Fibroblast of lung (primary cell): ENCODE data around the gene KLHL1. TPM values are rescaled to one million over a fixed set of nuclear protein-coding genes. Genes with fewer than 3 reads are reported as not detected.

ENCODE experiments used
- DNase-seq, 2 donors: peaks; one replicate each; pipeline versions ENCODE4 v3.0.0 to v3.0.0-alpha.2; 2010; ENCODE audit warnings: low read depth in 2 of 2
- H2AFZ ChIP-seq: 2 replicates; pipeline ENCODE4 v1.5.1; 2012; ENCODE audit warnings: low read length, control low read depth, inconsistent platforms
- H3K27ac ChIP-seq: 2 replicates; pipeline ENCODE4 v1.5.1; 2011; ENCODE audit warnings: low read length, control low read depth; ENCODE audit not compliant: insufficient read depth
- H3K27me3 ChIP-seq: 2 replicates; pipeline ENCODE4 v1.5.1; 2011; ENCODE audit warnings: mild to moderate bottlenecking, low read length; ENCODE audit not compliant: control insufficient read depth, insufficient read depth
- H3K36me3 ChIP-seq: 2 replicates; pipeline ENCODE4 v1.5.1; 2011; ENCODE audit warnings: low read length; ENCODE audit not compliant: control insufficient read depth, insufficient read depth
- H3K4me1 ChIP-seq: 2 replicates; pipeline ENCODE4 v1.5.1; 2011; ENCODE audit warnings: low read length; ENCODE audit not compliant: control insufficient read depth, insufficient read depth; ENCODE audit errors: extremely low read depth
- H3K4me2 ChIP-seq: 2 replicates; pipeline ENCODE4 v1.5.1; 2011; ENCODE audit warnings: low read length, control low read depth; ENCODE audit not compliant: insufficient read depth; ENCODE audit errors: extremely low read depth
- H3K4me3 ChIP-seq, 4 experiments: fragments of 200-600 bp in 1 of 4; sonication (generic) in 1 of 4; replicated peaks in 1 of 4; 2 replicates each; pipeline ENCODE4 v1.5.1; 2011 to 2016; ENCODE audit warnings: low read length in 4 of 4, low read depth in 3 of 4, mild to moderate bottlenecking in 3 of 4, control low read depth in 2 of 4, inconsistent platforms in 1 of 4, mixed read lengths in 1 of 4; ENCODE audit not compliant: insufficient read depth in 1 of 4; ENCODE audit errors: control extremely low read depth in 1 of 4
- H3K79me2 ChIP-seq: 2 replicates; pipeline ENCODE4 v1.5.1; 2012; ENCODE audit warnings: mild to moderate bottlenecking, low read length, inconsistent platforms; ENCODE audit not compliant: control insufficient read depth, insufficient read depth
- H3K9ac ChIP-seq: 2 replicates; pipeline ENCODE4 v1.5.1; 2011; ENCODE audit warnings: mild to moderate bottlenecking, low read length, control low read depth; ENCODE audit not compliant: insufficient read depth
- H3K9me3 ChIP-seq: 2 replicates; pipeline ENCODE4 v1.5.1; 2012; ENCODE audit warnings: low read depth, low read length; ENCODE audit not compliant: control insufficient read depth, insufficient read depth
- H4K20me1 ChIP-seq: 2 replicates; pipeline ENCODE4 v1.5.1; 2011; ENCODE audit warnings: low read length; ENCODE audit not compliant: control insufficient read depth, insufficient read depth; ENCODE audit errors: extremely low read depth
- CTCF ChIP-seq, 2 donors: IDR thresholded peaks in 1 of 2; conservative IDR thresholded peaks in 1 of 2; 1 replicate in 1 of 2; 2 replicates in 1 of 2; pipeline ENCODE4 v1.5.1; 2011 to 2012; ENCODE audit warnings: low read length in 2 of 2, control low read depth in 1 of 2, inconsistent platforms in 1 of 2, low read depth in 1 of 2, mild to moderate bottlenecking in 1 of 2
- EZH2 ChIP-seq: IDR thresholded peaks from 2 replicates; pipeline ENCODE4 v1.5.1; 2012; ENCODE audit warnings: low read length, control low read depth, mild to moderate bottlenecking; ENCODE audit errors: missing control alignments
- polyA plus RNA-seq, 2 donors: library from polyadenylated mRNA; depleted of rRNA in 1 of 2; stranded (reverse) in 1 of 2; unstranded in 1 of 2; fragments of >200 nt; gene quantifications; 2 replicates each; pipeline ENCODE4 v1.2.1, GENCODE V29; 2011 to 2012; ENCODE audit warnings: missing spikeins in 1 of 2
- total RNA-seq: library from RNA; depleted of rRNA; stranded (reverse); fragments of >200 nt; gene quantifications from 2 replicates; pipeline ENCODE4 v1.2.1, GENCODE V29; 2014

Gene KLHL1
- total and polyA plus RNA-seq, 2 donors (not counting 1 experiment from before 2014, with no cell fraction given): not detected

DNA sequence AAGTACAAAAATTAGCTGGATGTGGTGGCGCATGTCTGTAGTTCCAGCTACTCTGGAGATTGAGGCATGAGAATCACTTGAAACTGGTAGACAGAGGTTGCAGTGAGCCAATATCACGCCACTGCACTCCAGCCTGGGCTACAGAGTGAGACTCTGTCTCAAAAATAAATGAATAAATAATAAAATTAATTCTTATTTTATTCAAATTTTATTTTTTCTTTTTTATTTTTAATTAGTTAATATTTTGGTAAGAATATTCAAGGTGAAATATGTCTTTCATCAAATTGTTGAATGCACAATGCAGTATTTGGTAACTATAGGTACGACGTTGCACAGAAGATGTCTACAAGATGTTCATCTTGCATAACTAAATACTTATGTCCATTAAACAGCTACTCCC is 111.2 kb downstream of the KLHL1 start:
- H4K20me1 ChIP-seq: no peaks in the 10 kb centered on the region
- H3K9me3 ChIP-seq: no peaks in the 10 kb centered on the region
- DNase-seq: no peak
- no peaks in the 10 kb centered on the region for H3K36me3 ChIP-seq
- H3K27me3 ChIP-seq: no peaks in the 10 kb centered on the region
- no peak overlapping the region for H3K4me2 ChIP-seq
- no peaks in the 10 kb centered on the region for H3K4me1 ChIP-seq
- TF ChIP-seq CTCF (conservative IDR thresholded peaks at IDR 0.05 in 1 of 2, IDR thresholded peaks at IDR 0.05 in 1 of 2; ENCODE audit: low read depth in 1 of 2, low read length in 2 of 2) (no peak), EZH2 (no peak)
- no peak overlapping the region for H2AFZ ChIP-seq
- H3K4me3 ChIP-seq: no peak overlapping the region
- H3K9ac ChIP-seq: no peak overlapping the region
- no peaks in the 10 kb centered on the region for H3K79me2 ChIP-seq
- no peak overlapping the region for H3K27ac ChIP-seq

GRCh38 chr13:69980799-69981198 is 127.5 kb downstream of the KLHL1 start:
- H2AFZ ChIP-seq: no peak overlapping the region
- TF ChIP-seq EZH2 (no peak), CTCF (conservative IDR thresholded peaks at IDR 0.05 in 1 of 2, IDR thresholded peaks at IDR 0.05 in 1 of 2; ENCODE audit: low read depth in 1 of 2, low read length in 2 of 2) (no peak)
- H3K4me1 ChIP-seq: no peaks in the 10 kb centered on the region
- H3K79me2 ChIP-seq: no peaks in the 10 kb centered on the region
- no peak overlapping the region for H3K4me3 ChIP-seq
- H4K20me1 ChIP-seq: no peaks in the 10 kb centered on the region
- no peak overlapping the region for H3K9ac ChIP-seq
- no peaks in the 10 kb centered on the region for H3K36me3 ChIP-seq
- DNase-seq: no peak
- no peak overlapping the region for H3K27ac ChIP-seq
- no peaks in the 10 kb centered on the region for H3K9me3 ChIP-seq
- no peaks in the 10 kb centered on the region for H3K27me3 ChIP-seq
- H3K4me2 ChIP-seq: no peak overlapping the region

GRCh38 chr13:69975496-69975895 is 132.8 kb downstream of the KLHL1 start:
- no peak overlapping the region for H2AFZ ChIP-seq
- DNase-seq: no peak
- H3K9me3 ChIP-seq: no peaks in the 10 kb centered on the region
- TF ChIP-seq EZH2: no peak
- TF ChIP-seq CTCF (conservative IDR thresholded peaks at IDR 0.05 in 1 of 2, IDR thresholded peaks at IDR 0.05 in 1 of 2; ENCODE audit: low read depth in 1 of 2, low read length in 2 of 2): no peak
- H3K9ac ChIP-seq: no peak overlapping the region
- no peak overlapping the region for H3K27ac ChIP-seq
- H3K27me3 ChIP-seq: no peaks in the 10 kb centered on the region
- H3K4me3 ChIP-seq: no peak overlapping the region
- H3K4me2 ChIP-seq: no peak overlapping the region
- no peaks in the 10 kb centered on the region for H3K79me2 ChIP-seq
- no peaks in the 10 kb centered on the region for H3K36me3 ChIP-seq
- H3K4me1 ChIP-seq: no peaks in the 10 kb centered on the region
- no peaks in the 10 kb centered on the region for H4K20me1 ChIP-seq
